Liver (tissue), 9 donors: ENCODE data around the gene CCDC120. TPM values are rescaled to one million over a fixed set of nuclear protein-coding genes. Genes with fewer than 3 reads are reported as not detected.

ENCODE experiments used
- DNase-seq: peaks from one replicate; pipeline ENCODE4 v3.0.0-alpha.2; 2017; ENCODE audit warnings: low spot score
- H3K27ac ChIP-seq, 2 donors: one replicate each; pipeline ENCODE4 v1.7.0; 2013; ENCODE audit warnings: inconsistent platforms in 2 of 2, low read length in 2 of 2, control low read depth in 1 of 2, low read depth in 1 of 2, mild to moderate bottlenecking in 1 of 2
- H3K27me3 ChIP-seq, 4 donors: one replicate each; pipeline versions ENCODE4 v1.6.1 to v1.7.0; 2013; ENCODE audit warnings: low read length in 3 of 4, inconsistent platforms in 1 of 4, mild to moderate bottlenecking in 1 of 4, moderate library complexity in 1 of 4; ENCODE audit not compliant: control insufficient read depth in 4 of 4, insufficient read depth in 4 of 4
- H3K36me3 ChIP-seq, 4 donors: one replicate each; pipeline versions ENCODE4 v1.6.1 to v1.7.0; 2013; ENCODE audit warnings: low read length in 3 of 4, mild to moderate bottlenecking in 3 of 4, low read depth in 1 of 4, moderate library complexity in 1 of 4; ENCODE audit not compliant: control insufficient read depth in 4 of 4, insufficient read depth in 3 of 4
- H3K4me1 ChIP-seq, 4 donors: one replicate each; pipeline versions ENCODE4 v1.6.1 to v1.7.0; 2013; ENCODE audit warnings: low read length in 3 of 4, mild to moderate bottlenecking in 3 of 4, moderate library complexity in 1 of 4; ENCODE audit not compliant: control insufficient read depth in 4 of 4, insufficient read depth in 4 of 4
- H3K4me3 ChIP-seq, 3 donors: one replicate each; pipeline versions ENCODE4 v1.6.1 to v1.7.0; 2013; ENCODE audit warnings: low read length in 3 of 3, control low read depth in 1 of 3, low read depth in 1 of 3, mild to moderate bottlenecking in 1 of 3
- H3K9ac ChIP-seq, 2 donors: one replicate each; pipeline ENCODE4 v1.7.0; 2013; ENCODE audit warnings: low read length in 2 of 2, mild to moderate bottlenecking in 2 of 2, moderate library complexity in 2 of 2, control low read depth in 1 of 2, low read depth in 1 of 2
- H3K9me3 ChIP-seq, 4 donors: one replicate each; pipeline versions ENCODE4 v1.6.1 to v1.7.0; 2013; ENCODE audit warnings: low read length in 3 of 4; ENCODE audit not compliant: control insufficient read depth in 4 of 4
- EGR1 ChIP-seq, 2 donors: IDR thresholded peaks; 2 replicates each; pipeline ENCODE4 v1.6.1; 2016 to 2018; ENCODE audit warnings: antibody characterized with exemption in 2 of 2, low read depth in 2 of 2
- FOXA2 ChIP-seq: IDR thresholded peaks from 2 replicates; pipeline ENCODE4 v1.6.1; 2016; ENCODE audit warnings: antibody characterized with exemption
- GABPA ChIP-seq, 2 donors: IDR thresholded peaks in 1 of 2; conservative IDR thresholded peaks in 1 of 2; 2 replicates each; pipeline ENCODE4 v1.6.1; 2016; ENCODE audit warnings: antibody characterized with exemption in 2 of 2, mild to moderate bottlenecking in 1 of 2, moderate library complexity in 1 of 2
- HNF4G ChIP-seq: IDR thresholded peaks from 2 replicates; pipeline ENCODE4 v1.6.1; 2016; ENCODE audit warnings: antibody characterized with exemption
- RAD21 ChIP-seq, 2 donors: IDR thresholded peaks; 2 replicates each; pipeline ENCODE4 v1.6.1; 2016; ENCODE audit warnings: antibody characterized with exemption in 2 of 2, mild to moderate bottlenecking in 2 of 2
- REST ChIP-seq: IDR thresholded peaks from 2 replicates; pipeline ENCODE4 v1.6.1; 2016; ENCODE audit warnings: antibody characterized with exemption, mild to moderate bottlenecking
- RXRA ChIP-seq, 2 donors: IDR thresholded peaks; 2 replicates each; pipeline ENCODE4 v1.6.1; 2017 to 2018; ENCODE audit warnings: antibody characterized with exemption in 2 of 2, mild to moderate bottlenecking in 1 of 2
- ZBTB33 ChIP-seq: IDR thresholded peaks from 2 replicates; pipeline ENCODE4 v1.6.1; 2016; ENCODE audit warnings: antibody characterized with exemption
- WGBS: extraction: QIAGEN DNeasy Blood & Tissue Kit; methylation state at CpG from one replicate; pipeline ENCODE4 v1.1.7; 2013; 5-methylcytosine and 5-hydroxymethylcytosine counted together
- polyA plus RNA-seq, 2 donors: library from polyadenylated mRNA; stranded (reverse) in 1 of 2; unstranded in 1 of 2; fragments of 200-250 nt in 1 of 2; fragments of >200 nt in 1 of 2; fragmentation: Nextera tagmentation in 1 of 2; extraction: Ambion mirVana in 1 of 2; gene quantifications; one replicate each; pipeline versions ENCODE4 v1.2.1 to v1.2.3, GENCODE V29; 2013 to 2015
- total RNA-seq, 2 donors: library from RNA; depleted of rRNA; stranded (reverse); fragments of >200 nt; gene quantifications; one replicate each; pipeline ENCODE4 v1.2.3, GENCODE V29; 2014
- TF ChIP-seq, protein P1 (sequence below): IDR thresholded peaks from 2 replicates; pipeline ENCODE4 v1.6.1; 2016; ENCODE audit warnings: antibody characterized with exemption
- TF ChIP-seq, protein P2 (sequence below): fragments of 150-350 bp; IDR thresholded peaks from 2 replicates; pipeline ENCODE4 v1.5.1; 2017; ENCODE audit warnings: improper control_type of control experiment, low read depth, low read length; ENCODE audit not compliant: missing input control
- donor health status: healthy.
- donor health status: healthy.
- donor health status: healthy.
- donor health status: healthy.
- donor health status: healthy.

The CCDC120 gene
- total and polyA plus RNA-seq, 4 donors = 1.0 to 3.4 (median 1.6) TPM

- TF ChIP-seq EGR1 (IDR thresholded peaks at IDR 0.05; ENCODE audit: low read depth in 2 of 2) (no peak), GABPA (IDR thresholded peaks at IDR 0.05 in 1 of 2, conservative IDR thresholded peaks at IDR 0.05 in 1 of 2) (no peak), FOXA2 (no peak), REST (no peak), RAD21 (IDR thresholded peaks at IDR 0.05) (no peak), HNF4G (no peak), RXRA (IDR thresholded peaks at IDR 0.05) (no peak)
- TF ChIP-seq, protein P1, sequence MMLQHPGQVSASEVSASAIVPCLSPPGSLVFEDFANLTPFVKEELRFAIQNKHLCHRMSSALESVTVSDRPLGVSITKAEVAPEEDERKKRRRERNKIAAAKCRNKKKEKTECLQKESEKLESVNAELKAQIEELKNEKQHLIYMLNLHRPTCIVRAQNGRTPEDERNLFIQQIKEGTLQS = no peak
- no peak overlapping the region for H3K4me3 ChIP-seq
- peaks cover 0 to 5% (median 5%) of the 10 kb centered on the region in 4 donors for H3K4me1 ChIP-seq
- H3K9me3 ChIP-seq = no peaks in the 10 kb centered on the region
- H3K36me3 ChIP-seq = peaks cover 0 to 4% (median 2%) of the 10 kb centered on the region in 4 donors
- no peak overlapping the region for H3K27ac ChIP-seq
- H3K27me3 ChIP-seq = no peaks in the 10 kb centered on the region
- 78% methylated on average over 4 of the region's 4 CpGs for WGBS
- H3K9ac ChIP-seq = no peak overlapping the region
- no peak for DNase-seq
Observed at GRCh38 chrX:49082271-49082871, 23.6 kb downstream of the CCDC120 start.

GRCh38 chrX:49089553-49089952 is 30.8 kb downstream of the CCDC120 start:
- WGBS = 90% methylated on average over 4 of the region's 4 CpGs
- DNase-seq = no peak
- no peaks in the 10 kb centered on the region for H3K9me3 ChIP-seq

More at GRCh38 chrX:49089553-49089952, 30.8 kb downstream of the CCDC120 start:
- Histone ChIP-seq H3K4me1 (no peaks in the 10 kb centered on the region), H3K36me3 (no peaks in the 10 kb centered on the region), H3K9ac (no peak overlapping the region), H3K27me3 (no peaks in the 10 kb centered on the region), H3K4me3 (no peak overlapping the region), H3K27ac (no peak overlapping the region)
- TF ChIP-seq RXRA (IDR thresholded peaks at IDR 0.05) (no peak), RAD21 (IDR thresholded peaks at IDR 0.05) (no peak), GABPA (IDR thresholded peaks at IDR 0.05 in 1 of 2, conservative IDR thresholded peaks at IDR 0.05 in 1 of 2) (no peak), ZBTB33 (no peak)
- TF ChIP-seq, protein P2, sequence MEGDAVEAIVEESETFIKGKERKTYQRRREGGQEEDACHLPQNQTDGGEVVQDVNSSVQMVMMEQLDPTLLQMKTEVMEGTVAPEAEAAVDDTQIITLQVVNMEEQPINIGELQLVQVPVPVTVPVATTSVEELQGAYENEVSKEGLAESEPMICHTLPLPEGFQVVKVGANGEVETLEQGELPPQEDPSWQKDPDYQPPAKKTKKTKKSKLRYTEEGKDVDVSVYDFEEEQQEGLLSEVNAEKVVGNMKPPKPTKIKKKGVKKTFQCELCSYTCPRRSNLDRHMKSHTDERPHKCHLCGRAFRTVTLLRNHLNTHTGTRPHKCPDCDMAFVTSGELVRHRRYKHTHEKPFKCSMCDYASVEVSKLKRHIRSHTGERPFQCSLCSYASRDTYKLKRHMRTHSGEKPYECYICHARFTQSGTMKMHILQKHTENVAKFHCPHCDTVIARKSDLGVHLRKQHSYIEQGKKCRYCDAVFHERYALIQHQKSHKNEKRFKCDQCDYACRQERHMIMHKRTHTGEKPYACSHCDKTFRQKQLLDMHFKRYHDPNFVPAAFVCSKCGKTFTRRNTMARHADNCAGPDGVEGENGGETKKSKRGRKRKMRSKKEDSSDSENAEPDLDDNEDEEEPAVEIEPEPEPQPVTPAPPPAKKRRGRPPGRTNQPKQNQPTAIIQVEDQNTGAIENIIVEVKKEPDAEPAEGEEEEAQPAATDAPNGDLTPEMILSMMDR = no peak
